HG03108 (cell line): Measurements from ENCODE around the gene TBCE.

Experiments used
- ATAC-seq: cut with Tn5 transposase; IDR thresholded peaks from one replicate; pipeline ENCODE4 v1.9.1; 2021; ENCODE audit warnings: moderate library complexity; ENCODE audit not compliant: unreplicated experiment

Gene TBCE

GRCh38 chr1:235367000-235367908 lies at the start of gene TBCE:
Gene TBCE (plus strand): TSS chr1:235367427. CDS start chr1:235380050, 12,623 bp downstream.
- peak; percentile 100 for ATAC-seq

GRCh38 chr1:235319255-235319654 lies 48.0 kb upstream of the TBCE start:
- no peak for ATAC-seq

GRCh38 chr1:235320521-235321179 lies 46.6 kb upstream of the TBCE start:
- ATAC-seq = no peak

GRCh38 chr1:235324296-235324695 lies 42.9 kb upstream of the TBCE start:
- ATAC-seq = no peak

- no peak for ATAC-seq
These were observed 42.1 kb upstream of the TBCE start for GRCh38 chr1:235325139-235325538.

- no peak for ATAC-seq
These were observed 41.4 kb upstream of the TBCE start for GRCh38 chr1:235325854-235326253.

- ATAC-seq = no peak
These were observed 40.3 kb upstream of the TBCE start for GRCh38 chr1:235326719-235327558.

GRCh38 chr1:235327559-235328270 lies 39.5 kb upstream of the TBCE start, which contains the start of gene ARID4B:
Gene ARID4B (minus strand): TSS chr1:235328179. CDS start chr1:235326919, 1,260 bp downstream.
- ATAC-seq = peak; percentile 2

- ATAC-seq = peak; percentile 68
These were observed 38.7 kb upstream of the TBCE start, which contains the start of gene GGPS1 for GRCh38 chr1:235328271-235329138. Gene GGPS1 (plus strand): TSS chr1:235328570. CDS start chr1:235335265, 6,695 bp downstream.

- no peak for ATAC-seq
These were observed 37.9 kb upstream of the TBCE start for GRCh38 chr1:235329139-235329902.

GRCh38 chr1:235330918-235331285 lies 36.3 kb upstream of the TBCE start:
- no peak for ATAC-seq

- ATAC-seq = no peak
These were observed 35.8 kb upstream of the TBCE start for GRCh38 chr1:235331401-235331800.

GRCh38 chr1:235336903-235337302 lies 30.3 kb upstream of the TBCE start:
- no peak for ATAC-seq

- no peak for ATAC-seq
These were observed 27.5 kb upstream of the TBCE start for GRCh38 chr1:235339746-235340145.

GRCh38 chr1:235341334-235341733 lies 25.9 kb upstream of the TBCE start:
- ATAC-seq = no peak

- ATAC-seq = no peak
These were observed 25.2 kb upstream of the TBCE start for GRCh38 chr1:235342039-235342438.

GRCh38 chr1:235342471-235342870 lies 24.8 kb upstream of the TBCE start:
- no peak for ATAC-seq

GRCh38 chr1:235343726-235344125 lies 23.5 kb upstream of the TBCE start:
- ATAC-seq = no peak

GRCh38 chr1:235351441-235351840 lies 15.8 kb upstream of the TBCE start:
- no peak for ATAC-seq
